NCI-H446 (cell line): ENCODE measurements around the gene SCARB1.

ENCODE experiments used
- DNase-seq, 2 experiments: peaks; one replicate each; lab custom pipeline; 2025; lab: John Stamatoyannopoulos, UW

The SCARB1 gene

DNA sequence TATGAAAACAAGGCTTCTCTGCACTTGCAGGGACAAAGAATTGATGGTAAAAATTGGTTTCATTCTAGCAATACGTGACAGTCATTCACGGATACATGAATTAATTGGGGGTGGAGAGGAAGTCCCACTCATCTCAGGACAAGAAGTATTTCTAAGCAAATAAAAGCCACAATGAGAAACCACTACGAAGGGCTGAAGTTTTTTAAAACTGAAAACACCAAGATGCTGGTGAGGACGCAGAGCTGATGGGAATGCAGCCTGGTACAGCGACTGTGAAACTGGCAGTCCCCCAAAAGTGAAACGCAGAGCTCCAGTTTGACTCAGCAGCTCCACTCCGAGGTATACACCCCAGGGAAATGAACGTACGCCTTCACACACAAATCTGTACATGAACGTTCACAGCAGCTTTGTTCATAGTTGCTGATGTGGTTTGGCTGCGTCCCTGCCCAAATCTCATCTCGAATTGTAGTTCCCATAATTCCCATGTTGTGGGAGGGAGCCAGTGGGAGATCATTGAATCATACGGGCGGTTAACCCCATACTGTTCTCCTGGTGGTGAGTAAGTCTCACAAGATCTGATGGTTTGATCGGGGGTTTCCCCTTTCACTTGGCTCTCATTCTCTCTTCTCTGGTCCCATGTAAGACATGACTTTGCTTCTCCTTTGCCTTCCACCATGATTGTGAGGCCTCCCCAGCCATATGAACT lies 89.0 kb downstream of the SCARB1 start:
- peak in 1 of 2 experiments; percentile 55 for DNase-seq

DNA sequence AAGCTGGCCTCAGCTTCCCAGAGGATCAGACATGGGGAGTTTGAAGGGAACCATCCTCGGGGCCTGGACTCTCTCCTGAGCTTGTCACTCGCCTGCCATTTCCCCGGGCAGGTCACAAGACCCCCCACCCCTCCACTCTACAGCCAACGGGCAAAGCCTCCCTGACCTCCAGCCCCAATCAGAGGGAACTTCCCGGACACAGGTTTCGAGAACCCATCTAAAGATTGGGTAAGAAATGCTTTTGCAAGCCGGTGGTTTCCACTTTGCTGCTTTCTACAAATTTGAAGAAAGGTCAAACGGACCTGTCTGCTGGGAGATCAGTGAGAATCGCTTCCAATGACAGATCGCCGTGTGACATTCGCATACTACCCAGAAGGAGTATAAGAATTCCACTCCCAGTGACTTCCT lies 89.6 kb downstream of the SCARB1 start:
- DNase-seq = no peak

DNA sequence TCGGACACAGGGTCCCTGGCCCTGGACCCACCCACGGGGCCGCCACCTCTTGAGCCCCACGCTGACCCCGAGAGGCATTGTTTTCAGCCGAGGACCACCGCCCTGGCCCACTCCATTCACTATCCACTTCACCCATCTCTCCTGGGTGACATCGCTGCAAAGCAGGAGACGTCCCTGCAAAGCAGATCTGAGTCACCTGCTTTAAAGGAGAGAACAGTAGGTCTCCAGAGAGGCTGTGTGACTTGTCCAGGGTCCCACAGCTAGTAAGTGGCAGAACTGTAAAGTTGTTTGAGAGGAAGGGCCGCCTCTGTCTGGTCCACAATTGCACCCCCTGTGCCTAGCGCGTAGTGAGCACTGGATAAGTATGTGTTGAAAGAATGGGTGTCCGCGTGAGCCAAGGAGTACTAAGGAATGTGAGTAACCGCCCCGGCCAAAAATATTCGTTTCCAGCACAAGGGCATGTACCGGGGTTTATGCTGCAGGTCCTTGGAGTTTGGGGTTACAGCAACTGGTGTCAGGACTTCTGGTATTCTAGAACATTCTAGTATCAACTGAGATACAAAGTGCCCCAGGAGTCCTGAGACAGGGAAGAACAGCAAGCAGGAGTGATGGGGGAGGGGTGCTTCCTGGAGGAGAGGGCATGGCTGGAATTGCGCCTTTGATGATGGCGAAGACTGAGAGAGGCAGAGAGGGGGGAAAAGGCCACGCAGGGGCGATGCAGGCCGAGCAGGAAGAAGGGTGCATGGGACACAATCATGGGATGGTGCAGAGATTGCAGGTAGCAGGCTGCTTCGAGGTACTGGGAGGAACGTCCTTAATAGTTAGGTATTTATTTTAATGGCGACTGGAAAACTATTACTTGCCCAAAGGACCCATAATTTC lies 91.1 kb downstream of the SCARB1 start:
- DNase-seq = no peak

DNA sequence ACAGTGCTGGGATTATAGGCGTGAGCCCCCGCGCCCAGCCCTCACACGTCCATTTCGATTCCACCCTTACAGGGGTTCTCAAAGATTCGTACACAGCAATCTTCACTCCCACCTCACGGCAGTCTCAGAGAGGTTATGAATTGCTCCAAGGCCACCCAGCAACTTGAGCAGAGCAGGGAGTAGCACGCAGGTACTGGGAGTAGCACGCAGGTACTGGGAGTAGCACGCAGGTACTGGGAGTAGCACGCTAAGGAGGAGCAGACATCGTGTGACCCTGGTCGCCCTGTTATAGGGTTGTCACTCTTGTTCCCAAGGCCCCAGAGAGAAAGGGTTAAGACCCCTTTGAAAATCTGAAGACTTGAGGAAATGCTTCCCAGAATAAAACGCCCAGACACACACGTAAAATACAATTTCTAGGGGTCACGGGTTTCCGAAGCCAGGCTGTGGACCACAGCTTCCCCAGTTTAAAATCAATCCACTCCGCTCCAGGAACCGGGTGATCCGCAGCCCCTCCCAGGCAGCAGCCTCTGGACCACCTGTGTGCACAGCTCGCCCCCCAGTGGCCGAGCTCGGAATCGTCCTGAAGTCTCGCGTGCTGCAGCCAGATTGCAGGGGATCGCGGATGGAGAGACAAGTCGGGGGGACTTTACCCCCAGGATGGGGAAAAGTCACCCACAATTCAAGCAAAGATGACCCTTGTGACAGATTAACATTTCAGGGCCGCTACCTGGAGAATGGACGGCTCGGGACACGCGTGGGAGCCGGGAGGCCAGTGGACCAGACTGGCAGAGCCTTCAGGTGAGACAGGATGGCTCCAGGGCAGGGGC lies 92.0 kb downstream of the SCARB1 start:
- DNase-seq = peak; percentile 34 to 87

DNA sequence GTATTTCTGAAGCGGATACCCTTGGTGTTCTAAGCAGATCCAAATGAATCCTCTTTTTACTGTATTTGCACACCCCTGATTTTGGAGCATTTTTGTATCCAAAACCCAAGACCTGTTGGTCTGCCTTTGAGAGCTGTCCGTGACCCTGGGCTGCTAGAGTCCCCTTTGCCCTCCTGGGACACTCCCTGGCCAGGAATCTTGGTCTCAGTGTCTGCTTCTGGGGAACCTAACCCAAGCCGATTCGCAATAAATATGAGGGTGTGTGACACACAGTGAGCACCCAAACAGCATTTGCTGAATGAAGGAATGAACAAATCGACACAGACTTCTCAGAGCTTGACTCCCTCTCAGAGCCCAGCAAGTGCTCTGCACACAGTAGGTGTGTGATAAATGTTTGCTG lies 92.9 kb downstream of the SCARB1 start:
- no peak for DNase-seq

DNA sequence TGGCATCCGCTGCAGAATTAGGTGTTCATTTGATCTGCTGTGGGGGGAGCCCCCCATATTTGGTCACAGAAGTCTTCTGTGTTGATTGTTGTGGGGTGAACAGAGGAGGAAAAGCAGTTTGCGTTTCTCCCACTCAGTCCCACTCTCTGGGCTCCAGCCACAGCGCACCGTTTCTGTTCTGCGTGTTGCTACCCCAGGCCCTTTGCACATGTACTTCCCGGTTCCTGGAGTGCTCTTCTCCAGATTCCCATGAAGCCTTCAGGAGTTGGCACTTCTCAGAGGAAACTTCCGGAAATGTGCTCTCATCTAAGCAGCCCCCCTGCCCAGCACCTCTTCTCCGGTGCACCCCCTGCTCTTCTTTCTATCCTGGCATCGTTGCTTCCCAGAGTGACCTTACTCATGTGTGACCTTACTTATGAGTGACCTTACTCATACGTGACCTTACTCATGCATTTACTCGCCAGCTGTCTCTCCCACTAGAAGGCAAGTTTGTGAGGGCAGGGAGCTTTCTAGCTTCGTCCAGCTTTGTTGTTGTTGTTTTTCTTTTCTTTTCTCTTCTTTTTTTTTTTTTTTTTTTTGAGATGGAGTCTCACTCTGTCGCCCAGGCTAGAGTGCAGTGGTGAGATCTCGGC lies 93.7 kb downstream of the SCARB1 start:
- no peak for DNase-seq

DNA sequence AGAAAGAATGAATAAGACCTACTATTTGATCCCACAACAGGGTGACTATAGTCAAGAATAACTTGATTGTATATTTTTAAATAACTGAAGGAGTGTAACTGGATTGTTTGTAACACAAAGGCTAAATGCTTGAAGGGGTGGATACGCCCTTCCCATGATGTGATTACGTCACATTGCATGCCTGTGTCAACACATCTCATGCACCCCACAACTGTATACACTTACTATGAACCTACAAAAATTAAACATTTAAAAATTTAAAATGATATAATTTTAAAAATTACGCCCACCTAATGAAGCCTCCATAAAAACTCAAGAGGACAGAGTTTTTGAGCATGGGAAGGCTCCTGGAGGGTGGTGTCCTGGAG lies 94.5 kb downstream of the SCARB1 start:
- no peak for DNase-seq

DNA sequence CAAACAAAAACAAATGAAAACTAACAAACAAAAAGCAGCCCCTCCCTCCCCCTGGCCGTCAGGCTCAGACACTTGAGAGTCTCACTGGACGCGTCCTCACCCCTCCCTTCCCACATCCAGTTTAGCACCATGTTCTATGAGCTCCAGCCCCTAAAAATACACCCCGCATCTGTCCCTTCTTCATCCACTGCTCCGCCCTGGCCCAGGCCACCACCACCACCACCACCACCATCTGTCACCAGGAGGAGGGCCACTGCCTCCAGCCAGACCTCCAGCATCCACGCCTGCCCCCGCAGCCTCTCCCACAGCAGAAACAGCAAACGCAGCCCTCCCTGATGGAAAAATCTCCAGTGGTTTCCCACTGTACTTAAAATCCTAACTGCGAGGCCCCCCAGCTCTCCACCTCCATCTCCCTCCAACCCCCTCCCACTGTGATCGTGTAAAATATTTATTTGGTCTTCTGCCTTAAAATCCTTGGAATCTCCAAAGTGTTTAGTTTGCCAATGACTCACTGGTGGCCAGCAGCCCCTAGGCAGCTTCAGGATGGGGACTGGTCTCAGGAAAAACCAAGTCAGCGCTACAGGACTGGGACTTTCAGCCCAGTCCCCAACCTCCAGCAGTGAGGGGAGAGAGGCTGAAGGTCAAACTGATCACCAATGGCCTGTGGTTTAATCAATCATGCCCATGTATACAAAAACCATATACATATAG lies 95.1 kb downstream of the SCARB1 start:
- peak in 1 of 2 experiments; percentile 22 for DNase-seq

DNA sequence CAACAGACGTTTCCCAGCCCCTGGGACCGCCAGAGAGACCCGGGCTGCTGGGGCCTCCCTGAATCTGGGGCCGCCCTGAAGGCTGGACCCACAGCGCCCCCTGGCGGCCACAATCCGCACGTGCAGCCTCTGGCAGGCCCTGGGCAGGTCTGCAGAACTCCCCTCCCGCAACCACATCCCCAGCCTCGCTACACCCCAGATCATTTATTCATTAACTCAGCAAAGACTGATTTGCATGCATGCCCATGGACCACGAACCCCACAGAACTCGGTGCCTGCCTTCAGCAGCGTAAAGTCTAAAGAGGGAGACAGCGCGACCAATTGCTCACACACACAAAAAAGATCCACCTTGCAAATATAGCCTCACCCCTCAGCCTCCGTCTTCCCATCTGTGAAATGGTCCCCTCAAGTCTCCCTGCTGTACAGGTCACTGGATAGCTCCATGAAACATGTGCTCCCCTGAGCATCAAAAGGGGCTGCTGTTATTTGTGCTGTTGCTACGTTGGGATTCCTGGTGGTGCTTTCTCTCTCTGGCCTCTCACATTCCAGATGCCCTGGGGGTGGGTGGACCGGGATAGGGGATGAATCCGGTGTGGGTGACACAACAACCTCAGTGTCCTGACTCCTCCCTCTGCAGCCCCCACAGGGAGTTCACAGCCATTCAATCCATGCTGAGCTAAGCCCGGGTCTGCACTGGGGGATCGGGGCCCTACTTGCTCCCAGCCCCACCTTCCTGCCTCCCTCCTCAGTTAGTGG lies 96.4 kb downstream of the SCARB1 start:
- peak; percentile 50 to 79 for DNase-seq

DNA sequence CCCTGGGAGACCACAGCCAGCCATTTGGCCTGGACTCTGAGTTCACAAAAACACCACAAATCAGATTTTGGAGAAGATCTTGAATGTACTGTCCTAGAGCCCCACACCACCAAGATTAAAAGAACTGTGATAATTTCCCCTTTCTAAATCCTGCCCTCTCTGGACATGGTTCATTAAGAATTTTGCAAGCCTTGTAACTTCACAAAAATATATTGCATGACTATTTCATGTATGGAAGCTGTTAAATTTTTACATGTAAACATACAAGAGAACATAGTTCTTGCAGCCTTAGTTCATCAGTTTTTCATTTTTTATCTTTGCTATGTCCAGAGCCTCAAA lies 97.0 kb downstream of the SCARB1 start:
- no peak for DNase-seq

DNA sequence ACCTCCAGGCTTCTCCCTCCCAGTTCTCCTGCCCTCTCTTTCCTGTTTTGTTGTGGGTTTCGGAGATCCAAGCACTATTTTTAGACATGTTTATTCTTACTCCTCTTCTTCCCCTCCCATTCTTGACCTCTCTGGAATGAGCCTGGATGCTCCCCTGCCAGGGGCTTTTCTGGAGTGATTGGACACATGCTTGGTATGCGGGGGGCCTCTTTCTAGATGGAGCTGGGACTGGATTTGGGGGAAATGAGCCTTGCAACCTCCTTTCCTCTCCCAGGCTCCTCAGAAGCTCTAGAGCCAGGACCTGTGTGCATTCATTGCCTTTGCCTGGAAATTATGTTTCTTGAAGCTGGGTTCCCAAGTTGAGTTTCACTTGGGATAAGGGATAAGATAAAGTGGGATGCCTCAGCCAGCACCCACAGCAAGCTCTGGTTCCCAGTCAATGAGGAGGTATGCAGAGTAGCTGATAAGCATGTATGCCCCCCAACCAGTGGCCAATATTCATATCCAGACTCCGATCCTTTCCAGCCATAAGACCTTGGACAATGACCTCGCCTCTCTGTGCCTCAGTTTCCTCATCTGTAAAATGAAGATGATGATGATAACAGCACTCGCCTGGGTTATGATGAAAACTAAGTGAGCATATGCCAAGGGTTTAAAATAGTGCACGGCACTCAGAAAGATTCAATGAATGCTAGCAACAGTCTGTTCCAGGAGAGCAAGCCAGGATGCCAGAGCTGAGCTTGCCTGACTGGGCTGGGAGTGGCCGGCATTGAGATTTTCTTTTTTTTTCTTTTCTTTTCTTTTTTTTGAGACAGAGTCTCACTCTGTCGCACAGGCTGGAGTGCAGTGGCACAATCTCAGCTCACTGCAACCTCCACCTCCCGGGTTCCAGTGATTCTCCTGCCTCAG lies 97.8 kb downstream of the SCARB1 start:
- peak; percentile 17 to 64 for DNase-seq

DNA sequence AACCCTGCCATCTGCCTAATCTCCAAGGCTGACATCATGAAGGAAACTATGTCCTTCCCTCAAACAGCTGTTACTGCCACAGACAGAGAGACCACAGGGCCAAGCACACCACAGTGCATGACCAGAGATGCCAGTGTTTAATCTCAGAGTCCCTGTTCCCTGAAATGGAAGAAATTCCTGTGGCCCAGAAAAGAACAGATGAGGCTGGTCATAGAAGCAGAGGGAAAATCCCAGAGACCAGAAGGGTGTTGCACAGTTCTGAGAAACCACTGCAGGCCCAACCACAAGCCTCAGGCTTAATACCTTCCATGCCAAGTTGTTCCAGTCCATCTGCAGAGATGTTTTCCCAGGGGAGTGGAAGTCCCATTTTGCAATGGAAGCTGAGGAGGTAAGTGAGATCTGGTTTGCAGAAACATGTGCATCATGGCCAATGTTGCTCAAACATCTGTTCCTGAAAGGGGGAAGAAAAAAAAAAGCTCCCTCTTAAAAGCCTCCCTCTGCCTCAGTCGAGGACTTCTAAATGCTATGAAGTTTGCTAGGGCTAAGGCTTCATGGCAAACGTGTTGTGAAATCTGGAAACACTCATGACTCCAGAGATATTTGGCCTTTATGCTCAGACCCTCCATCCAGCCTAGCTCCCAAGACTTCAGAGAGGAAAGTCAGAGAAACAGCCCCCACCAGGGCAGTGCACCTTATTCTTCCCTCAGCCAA lies 98.6 kb downstream of the SCARB1 start:
- peak in 1 of 2 experiments; percentile 83 for DNase-seq

DNA sequence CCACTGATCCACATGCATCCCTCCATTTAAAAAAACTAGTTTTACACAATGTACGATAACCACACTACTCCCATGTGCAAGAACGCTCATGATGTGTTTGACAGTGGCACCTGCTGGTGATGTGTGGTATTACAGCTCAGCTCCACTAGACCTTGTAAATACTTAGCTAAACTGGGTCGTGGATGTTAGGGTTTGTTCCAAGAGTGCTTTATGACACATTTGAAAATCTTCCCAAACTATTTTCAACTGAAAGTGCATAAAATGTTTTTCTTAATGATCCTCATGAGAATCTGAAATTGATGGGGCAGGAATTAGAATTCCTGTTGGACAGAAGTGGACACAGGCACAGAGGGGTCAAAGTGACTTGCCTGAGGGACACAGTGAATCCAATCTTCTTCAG lies 99.2 kb downstream of the SCARB1 start:
- DNase-seq = peak in 1 of 2 experiments; percentile 68

DNA sequence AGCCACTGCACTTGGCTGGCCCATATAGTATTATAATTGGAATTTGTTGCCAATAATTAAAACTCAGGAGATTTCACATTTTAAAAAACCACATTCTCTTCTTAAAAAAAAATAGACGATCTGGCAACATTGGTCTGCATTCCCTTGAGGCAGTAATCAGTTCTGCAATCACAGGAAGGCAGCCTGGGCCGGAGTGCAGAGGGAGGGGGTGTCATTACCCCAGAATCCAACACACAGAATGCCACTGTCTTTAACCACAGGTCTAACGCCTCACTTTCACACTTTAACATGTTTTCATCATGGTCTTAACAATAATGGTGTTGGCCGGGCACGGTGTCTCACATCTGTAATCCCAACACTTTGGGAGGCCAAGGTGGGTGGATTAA lies 100.1 kb downstream of the SCARB1 start:
- DNase-seq = no peak

DNA sequence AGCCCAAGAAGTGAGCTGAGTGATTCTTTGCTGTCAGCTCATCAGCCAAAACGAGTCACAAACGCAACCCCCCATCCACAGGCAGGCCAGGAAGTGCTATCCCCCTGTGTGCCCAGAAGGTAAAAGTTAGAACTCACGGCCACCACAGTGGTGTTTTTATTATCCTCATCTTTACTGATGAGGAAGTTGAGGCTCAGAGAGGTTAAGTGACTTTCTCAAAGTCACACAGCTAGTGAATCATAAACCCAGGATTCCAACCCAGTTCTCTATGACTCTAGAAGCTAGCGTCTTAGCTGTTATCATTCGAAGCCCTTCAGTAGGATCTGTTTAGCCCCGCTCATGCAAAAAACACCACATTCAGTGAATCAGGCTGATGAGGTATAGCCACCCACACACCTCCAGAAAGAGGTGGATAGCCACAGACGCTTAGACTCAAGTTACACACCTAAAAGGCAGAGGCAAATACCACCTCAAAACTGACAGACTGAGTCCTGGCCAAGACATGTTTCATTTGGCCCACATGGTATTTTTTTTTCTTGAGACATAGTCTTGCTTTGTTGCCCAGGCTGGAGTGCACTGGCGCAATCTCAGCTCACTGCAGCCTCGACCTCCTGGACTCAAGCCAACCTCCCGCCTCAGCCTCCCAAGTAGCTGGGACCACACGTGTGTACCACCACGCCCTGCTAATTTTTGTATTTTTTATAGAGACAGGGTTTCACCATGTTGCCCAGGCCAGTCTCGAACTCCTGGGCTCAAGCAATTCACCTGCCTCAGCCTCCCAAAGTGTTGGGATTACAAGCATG lies 100.7 kb downstream of the SCARB1 start:
- DNase-seq = no peak

DNA sequence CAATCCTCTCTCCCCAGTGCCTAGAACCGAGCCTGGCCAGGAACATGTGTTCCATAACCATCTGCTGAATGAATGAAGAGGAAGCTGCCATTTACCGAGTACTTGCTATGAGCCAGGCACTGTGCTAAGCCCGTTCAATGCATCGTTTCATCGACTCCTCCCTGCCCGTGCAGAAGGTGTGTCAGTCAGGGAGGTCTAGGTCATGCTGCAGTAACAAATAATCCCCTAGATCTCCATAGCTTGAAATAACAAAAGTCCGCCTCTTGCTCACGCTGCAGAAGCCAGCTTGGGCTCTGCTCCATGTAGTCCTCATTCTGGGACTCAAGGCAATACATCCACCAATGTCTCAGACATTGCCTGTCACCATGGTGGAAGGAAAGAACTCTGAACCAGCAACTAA lies 101.3 kb downstream of the SCARB1 start:
- no peak for DNase-seq

DNA sequence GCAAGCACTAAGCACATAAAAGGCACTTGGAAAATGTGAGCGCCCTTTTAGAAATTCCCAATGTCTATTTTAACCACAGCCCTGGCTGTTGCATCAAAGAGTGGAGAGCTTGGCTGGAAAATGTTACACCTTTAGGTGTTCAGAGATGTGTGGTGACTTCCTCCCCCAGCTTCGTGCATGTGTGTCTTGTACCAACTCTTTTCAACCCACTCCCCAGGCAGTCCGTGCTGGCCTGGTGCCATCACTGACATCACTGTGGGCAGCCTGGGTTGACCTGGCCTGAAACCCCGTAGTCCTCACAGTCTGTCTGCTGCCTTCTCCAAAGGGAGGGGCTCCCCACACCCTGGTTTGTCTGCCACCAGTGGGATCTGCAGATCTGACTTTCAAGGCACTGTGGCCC lies 101.8 kb downstream of the SCARB1 start:
- no peak for DNase-seq

DNA sequence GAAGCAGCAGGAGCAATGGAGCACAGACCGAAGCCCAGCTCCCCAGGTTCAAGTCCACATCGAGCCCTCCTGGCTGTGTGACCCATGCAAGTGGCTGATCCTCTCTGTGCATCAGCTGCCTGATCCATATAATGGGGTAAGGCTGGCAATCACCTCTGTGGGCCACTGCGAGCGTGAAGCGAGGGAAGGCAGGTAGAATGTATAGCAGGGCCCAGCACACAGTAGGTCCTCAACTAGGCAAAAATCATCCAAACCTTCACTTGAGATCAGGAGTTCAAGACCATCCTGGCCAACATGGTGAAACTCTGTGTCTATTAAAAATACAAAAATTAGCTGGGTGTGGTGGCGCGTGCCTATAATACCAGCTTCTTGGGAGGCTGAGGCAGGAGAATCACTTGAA lies 102.6 kb downstream of the SCARB1 start:
- no peak for DNase-seq
